Naive thymus-derived CD4-positive, alpha-beta T cell (primary cell): ENCODE data around the gene SLC30A5. TPM values are rescaled to one million over a fixed set of nuclear protein-coding genes. Genes with fewer than 3 reads are reported as not detected.
A peak's percentile ranks its signal among the peaks of the same experiment; 100 is the strongest.
"Not testable (repeated sequence)": the region's sequence is repeated elsewhere in the genome, so short reads cannot be mapped to it uniquely, and the experiment has no call there.

Source experiments
- ATAC-seq: fragments of 150-1000 bp; cut with Tn5 transposase; 2 replicates; pipeline ENCODE4 v1.10.0; 2021; ENCODE audit warnings: mild to moderate bottlenecking, moderate library complexity
- CTCF ChIA-PET: fragments of 350-600 bp; sonication (Branson Sonifier 250); formaldehyde crosslinking; loops from one replicate; lab custom pipeline; 2021; ENCODE audit warnings: antibody characterized with exemption; lab: Charles Lee
- POLR2A ChIA-PET: fragments of 350-600 bp; sonication (Branson Sonifier 250); formaldehyde crosslinking; loops from one replicate; lab custom pipeline; 2021; ENCODE audit warnings: antibody characterized with exemption, inconsistent platforms; lab: Charles Lee
- DNase-seq, 9 donors: peaks; one replicate each; pipeline versions ENCODE4 v3.0.0 to v3.0.0-alpha.2; 2020 to 2022; ENCODE audit warnings: mixed read lengths in 1 of 9
- H3K27ac ChIP-seq: one replicate; pipeline ENCODE4 v1.7.0; 2013; ENCODE audit warnings: mild to moderate bottlenecking, low read depth, low read length, moderate library complexity
- H3K27me3 ChIP-seq, 2 donors: one replicate each; pipeline ENCODE4 v1.7.0; 2013; ENCODE audit warnings: low read length in 2 of 2, mild to moderate bottlenecking in 2 of 2, moderate library complexity in 2 of 2; ENCODE audit not compliant: control insufficient read depth in 2 of 2, insufficient read depth in 2 of 2
- H3K36me3 ChIP-seq, 3 experiments: 1 replicate in 2 of 3; 2 replicates in 1 of 3; pipeline ENCODE4 v1.7.0; 2013; ENCODE audit warnings: low read length in 3 of 3, mild to moderate bottlenecking in 3 of 3, moderate library complexity in 1 of 3; ENCODE audit not compliant: insufficient read depth in 3 of 3, control insufficient read depth in 2 of 3
- H3K4me1 ChIP-seq, 2 donors: one replicate each; pipeline ENCODE4 v1.7.0; 2013; ENCODE audit warnings: low read length in 2 of 2, mild to moderate bottlenecking in 2 of 2, moderate library complexity in 1 of 2; ENCODE audit not compliant: control insufficient read depth in 2 of 2, insufficient read depth in 2 of 2
- H3K4me3 ChIP-seq: 2 replicates; pipeline ENCODE4 v1.7.0; 2013; ENCODE audit warnings: mild to moderate bottlenecking, low read length
- H3K9me3 ChIP-seq, 3 experiments: 1 replicate in 2 of 3; 2 replicates in 1 of 3; pipeline ENCODE4 v1.7.0; 2013; ENCODE audit warnings: low read length in 3 of 3; ENCODE audit not compliant: control insufficient read depth in 2 of 3
- H3K27ac Mint-ChIP-seq, 9 donors: one replicate each; pipeline ENCODE4 v1.8.0; 2020 to 2022; ENCODE audit warnings: mixed read lengths in 9 of 9, mild to moderate bottlenecking in 8 of 9, moderate library complexity in 5 of 9, inconsistent platforms in 2 of 9
- H3K27me3 Mint-ChIP-seq, 5 donors: one replicate each; pipeline ENCODE4 v1.8.0; 2021 to 2022; ENCODE audit warnings: mixed read lengths in 5 of 5, mild to moderate bottlenecking in 1 of 5
- H3K36me3 Mint-ChIP-seq, 5 donors: one replicate each; pipeline ENCODE4 v1.8.0; 2020 to 2022; ENCODE audit warnings: mixed read lengths in 5 of 5, mild to moderate bottlenecking in 3 of 5, inconsistent platforms in 1 of 5
- H3K4me1 Mint-ChIP-seq, 7 donors: one replicate each; pipeline ENCODE4 v1.8.0; 2020 to 2022; ENCODE audit warnings: mixed read lengths in 7 of 7, mild to moderate bottlenecking in 3 of 7, inconsistent platforms in 1 of 7
- H3K4me3 Mint-ChIP-seq, 10 donors: one replicate each; pipeline ENCODE4 v1.8.0; 2020 to 2022; ENCODE audit warnings: mild to moderate bottlenecking in 10 of 10, mixed read lengths in 10 of 10, moderate library complexity in 6 of 10, inconsistent platforms in 2 of 10
- H3K9me3 Mint-ChIP-seq, 11 donors: one replicate each; pipeline ENCODE4 v1.8.0; 2020 to 2022; ENCODE audit warnings: mixed read lengths in 11 of 11, mild to moderate bottlenecking in 4 of 11, inconsistent platforms in 1 of 11, moderate library complexity in 1 of 11
- intact Hi-C, 2 donors: fragments of 100-400 bp; cut with micrococcal nuclease; formaldehyde crosslinking; loops; one replicate each; pipeline ENCODE4 v1.15.1; 2023
- polyA plus RNA-seq, 2 donors: library from polyadenylated mRNA; unstranded; fragments of 300-500 nt; fragmentation: Illumina TruSeq; gene quantifications; one replicate each; pipeline ENCODE4 v1.2.3, GENCODE V29; 2021
- total RNA-seq, 6 experiments: library from RNA in 5 of 6; stranded (reverse) in 5 of 6; gene quantifications; 1 replicate in 5 of 6; 2 replicates in 1 of 6; pipeline ENCODE4 v1.2.3 and lab custom pipeline; 2021 to 2026

Gene SLC30A5
- total and polyA plus RNA-seq, 7 experiments from 2014 or later, result 15.9 to 46.5 (median 32.1) TPM

- no peaks in the 10 kb centered on the region for H3K27me3 ChIP-seq
- no peaks in the 10 kb centered on the region for H3K9me3 ChIP-seq
- no peak overlapping the region for H3K27ac Mint-ChIP-seq
- no peak for DNase-seq
- ATAC-seq, result no peak
- peaks cover 4 to 39% (median 17%) of the 10 kb centered on the region in 5 donors for H3K36me3 Mint-ChIP-seq
- H3K36me3 ChIP-seq, result peaks cover 0 to 44% (median 14%) of the 10 kb centered on the region in 3 experiments
- CTCF ChIA-PET, result no interaction called here
- H3K4me3 Mint-ChIP-seq, result no peak overlapping the region
- no peaks in the 10 kb centered on the region for H3K27me3 Mint-ChIP-seq
- H3K27ac ChIP-seq, result no peak overlapping the region
- H3K9me3 Mint-ChIP-seq, result no peaks in the 10 kb centered on the region
- H3K4me1 ChIP-seq, result no peaks in the 10 kb centered on the region
- no peaks in the 10 kb centered on the region for H3K4me1 Mint-ChIP-seq
- intact Hi-C loops, result no loop called here
- POLR2A ChIA-PET, result no interaction called here
- no peak overlapping the region for H3K4me3 ChIP-seq
These were observed 21.7 kb downstream of the SLC30A5 start for GRCh38 chr5:69115526-69115925.

- H3K9me3 ChIP-seq, result no peaks in the 10 kb centered on the region
- ChIA-PET CTCF (no interaction called here), POLR2A (no interaction called here)
- H3K4me1 Mint-ChIP-seq, result no peaks in the 10 kb centered on the region
- peaks cover 4 to 31% (median 30%) of the 10 kb centered on the region in 5 donors for H3K36me3 Mint-ChIP-seq
- peaks cover 3 to 28% (median 11%) of the 10 kb centered on the region in 3 experiments for H3K36me3 ChIP-seq
- intact Hi-C loops, result no loop called here
- no peaks in the 10 kb centered on the region for H3K4me1 ChIP-seq
- H3K27ac Mint-ChIP-seq, result peak overlapping the region in 1 of 9 donors; percentile 34
- no peaks in the 10 kb centered on the region for H3K27me3 Mint-ChIP-seq
- no peaks in the 10 kb centered on the region for H3K27me3 ChIP-seq
- H3K27ac ChIP-seq, result no peak overlapping the region
- H3K4me3 ChIP-seq, result no peak overlapping the region
- no peak for ATAC-seq
- H3K9me3 Mint-ChIP-seq, result peaks cover 0 to 6% (median 0%) of the 10 kb centered on the region in 11 donors
- no peak overlapping the region for H3K4me3 Mint-ChIP-seq
- DNase-seq, result no peak
These were observed 35.6 kb downstream of the SLC30A5 start for GRCh38 chr5:69129413-69129812.

- H3K4me3 ChIP-seq, result no peak overlapping the region
- H3K27me3 Mint-ChIP-seq, result no peaks in the 10 kb centered on the region
- H3K4me1 ChIP-seq, result no peaks in the 10 kb centered on the region
- no peaks in the 10 kb centered on the region for H3K27me3 ChIP-seq
- no peak overlapping the region for H3K27ac Mint-ChIP-seq
- ChIA-PET POLR2A (no interaction called here), CTCF (no interaction called here)
- no peak overlapping the region for H3K27ac ChIP-seq
- ATAC-seq (no peak), DNase-seq (no peak)
- intact Hi-C loops, result no loop called here
- H3K4me1 Mint-ChIP-seq, result no peaks in the 10 kb centered on the region
- peaks cover 4 to 33% (median 27%) of the 10 kb centered on the region in 5 donors for H3K36me3 Mint-ChIP-seq
- peaks cover 3 to 20% (median 11%) of the 10 kb centered on the region in 3 experiments for H3K36me3 ChIP-seq
- no peaks in the 10 kb centered on the region for H3K9me3 ChIP-seq
- peaks cover 0 to 6% (median 0%) of the 10 kb centered on the region in 11 donors for H3K9me3 Mint-ChIP-seq
- no peak overlapping the region for H3K4me3 Mint-ChIP-seq
These were observed 36.4 kb downstream of the SLC30A5 start for GRCh38 chr5:69130241-69130640.

- Mint-ChIP-seq H3K27me3 (no peaks in the 10 kb centered on the region), H3K4me3 (no peak overlapping the region), H3K36me3 (peaks cover 4 to 31% (median 26%) of the 10 kb centered on the region in 5 donors), H3K9me3 (peaks cover 0 to 6% (median 0%) of the 10 kb centered on the region in 11 donors), H3K27ac (peak overlapping the region in 2 of 9 donors; percentile 9 to 16), H3K4me1 (no peaks in the 10 kb centered on the region)
- H3K4me3 ChIP-seq, result no peak overlapping the region
- H3K27me3 ChIP-seq, result no peaks in the 10 kb centered on the region
- no peak for ATAC-seq
- no peak overlapping the region for H3K27ac ChIP-seq
- H3K9me3 ChIP-seq, result no peaks in the 10 kb centered on the region
- DNase-seq, result no peak
- POLR2A ChIA-PET, result no interaction called here
- H3K4me1 ChIP-seq, result no peaks in the 10 kb centered on the region
- peaks cover 3 to 20% (median 11%) of the 10 kb centered on the region in 3 experiments for H3K36me3 ChIP-seq
- intact Hi-C loops, result no loop called here
- CTCF ChIA-PET, result no interaction called here
These were observed 37.5 kb downstream of the SLC30A5 start for GRCh38 chr5:69131304-69131703.

- Mint-ChIP-seq H3K27me3 (no peaks in the 10 kb centered on the region), H3K36me3 (peaks cover 0 to 22% (median 15%) of the 10 kb centered on the region in 5 donors), H3K4me1 (no peaks in the 10 kb centered on the region), H3K4me3 (no peak overlapping the region), H3K27ac (no peak overlapping the region), H3K9me3 (peaks cover 0 to 10% (median 0%) of the 10 kb centered on the region in 11 donors)
- no peak overlapping the region for H3K27ac ChIP-seq
- no peaks in the 10 kb centered on the region for H3K9me3 ChIP-seq
- peaks cover under 1 to 5% (median 4%) of the 10 kb centered on the region in 3 experiments for H3K36me3 ChIP-seq
- H3K4me1 ChIP-seq, result no peaks in the 10 kb centered on the region
- intact Hi-C loops, result no loop called here
- DNase-seq (no peak), ATAC-seq (no peak)
- no peaks in the 10 kb centered on the region for H3K27me3 ChIP-seq
- ChIA-PET POLR2A (no interaction called here), CTCF (no interaction called here)
- no peak overlapping the region for H3K4me3 ChIP-seq
These were observed 40.3 kb downstream of the SLC30A5 start for GRCh38 chr5:69134126-69134525.

- no peak overlapping the region for H3K27ac ChIP-seq
- H3K27me3 ChIP-seq, result no peaks in the 10 kb centered on the region
- H3K9me3 ChIP-seq, result no peaks in the 10 kb centered on the region
- H3K27me3 Mint-ChIP-seq, result no peaks in the 10 kb centered on the region
- no peaks in the 10 kb centered on the region for H3K36me3 ChIP-seq
- POLR2A ChIA-PET, result no interaction called here
- H3K9me3 Mint-ChIP-seq, result peaks cover 0 to 15% (median 6%) of the 10 kb centered on the region in 11 donors
- intact Hi-C loops, result no loop called here
- H3K4me1 ChIP-seq, result no peaks in the 10 kb centered on the region
- ATAC-seq, result no peak
- no peaks in the 10 kb centered on the region for H3K4me1 Mint-ChIP-seq
- peaks cover 0 to 13% (median 8%) of the 10 kb centered on the region in 5 donors for H3K36me3 Mint-ChIP-seq
- peak overlapping the region in 1 of 9 donors; percentile 44 for H3K27ac Mint-ChIP-seq
- no peak overlapping the region for H3K4me3 Mint-ChIP-seq
- CTCF ChIA-PET, result no interaction called here
- H3K4me3 ChIP-seq, result no peak overlapping the region
- DNase-seq, result no peak
These were observed 42.5 kb downstream of the SLC30A5 start for GRCh38 chr5:69136293-69136692.

GRCh38 chr5:69137208-69137607, 43.4 kb downstream of the SLC30A5 start:
- H3K9me3 ChIP-seq, ATAC-seq, H3K27me3 ChIP-seq, CTCF ChIA-PET, H3K27ac Mint-ChIP-seq, H3K4me3 ChIP-seq, H3K4me1 ChIP-seq, H3K36me3 ChIP-seq, DNase-seq, intact Hi-C loops, H3K27me3 Mint-ChIP-seq, H3K4me3 Mint-ChIP-seq, H3K4me1 Mint-ChIP-seq, H3K27ac ChIP-seq, POLR2A ChIA-PET: not testable (repeated sequence)
- Mint-ChIP-seq H3K9me3 (peaks cover 0 to 15% (median 7%) of the 10 kb centered on the region in 11 donors), H3K36me3 (peaks cover 0 to 13% (median 8%) of the 10 kb centered on the region in 5 donors)
